HFF-Myc (cell line): ENCODE data around the gene SERPINA9.
"Not testable (repeated sequence)": the region's sequence is repeated elsewhere in the genome, so short reads cannot be mapped to it uniquely, and the experiment has no call there.

Source experiments
- DNase-seq: peaks from one replicate; pipeline ENCODE4 v3.0.0-alpha.2; 2011; ENCODE audit warnings: low read depth; ENCODE audit errors: extremely low read depth
- H3K4me3 ChIP-seq: replicated peaks from 2 replicates; pipeline ENCODE4 v1.5.1; 2011; ENCODE audit warnings: low read depth, mild to moderate bottlenecking, control low read depth, low read length
- CTCF ChIP-seq: IDR thresholded peaks from 2 replicates; pipeline ENCODE4 v1.5.1; 2012; ENCODE audit warnings: mild to moderate bottlenecking, low read depth, low read length, control low read depth; ENCODE audit errors: missing control alignments

SERPINA9 gene

DNA sequence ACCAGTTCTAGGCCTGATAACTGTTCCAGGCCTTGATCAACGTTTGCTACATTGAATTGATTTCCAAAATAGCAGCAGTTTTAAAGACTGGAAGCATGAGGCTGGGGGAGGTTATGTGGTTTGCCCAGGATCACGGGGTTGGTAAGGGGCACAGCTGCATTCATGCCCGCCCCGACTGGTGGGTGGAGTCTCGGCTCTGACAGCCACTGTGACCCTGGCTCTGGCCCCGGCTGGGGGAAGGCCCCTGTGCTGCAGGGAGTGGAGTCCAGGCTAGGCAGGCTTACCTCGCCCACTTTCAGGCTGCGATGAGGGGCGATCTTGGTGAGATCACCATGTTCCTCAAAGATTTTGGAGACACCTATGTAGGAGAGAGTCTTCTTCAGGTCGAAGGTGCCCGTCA is 13.3 kb upstream of the SERPINA9 start:
- no peak overlapping the region for H3K4me3 ChIP-seq
- TF ChIP-seq CTCF: no peak
- no peak for DNase-seq

- no peak for TF ChIP-seq CTCF
- no peak for DNase-seq
- no peak overlapping the region for H3K4me3 ChIP-seq
Measured at GRCh38 chr14:94486883-94487282, 10.9 kb upstream of the SERPINA9 start.

- peak; percentile 10 for DNase-seq
- TF ChIP-seq CTCF: peak; percentile 98
- H3K4me3 ChIP-seq: no peak overlapping the region
Measured at GRCh38 chr14:94485944-94486841, 10.2 kb upstream of the SERPINA9 start.

- no peak for TF ChIP-seq CTCF
- no peak for DNase-seq
- H3K4me3 ChIP-seq: no peak overlapping the region
Measured at GRCh38 chr14:94484481-94484880, 8.5 kb upstream of the SERPINA9 start.

DNA sequence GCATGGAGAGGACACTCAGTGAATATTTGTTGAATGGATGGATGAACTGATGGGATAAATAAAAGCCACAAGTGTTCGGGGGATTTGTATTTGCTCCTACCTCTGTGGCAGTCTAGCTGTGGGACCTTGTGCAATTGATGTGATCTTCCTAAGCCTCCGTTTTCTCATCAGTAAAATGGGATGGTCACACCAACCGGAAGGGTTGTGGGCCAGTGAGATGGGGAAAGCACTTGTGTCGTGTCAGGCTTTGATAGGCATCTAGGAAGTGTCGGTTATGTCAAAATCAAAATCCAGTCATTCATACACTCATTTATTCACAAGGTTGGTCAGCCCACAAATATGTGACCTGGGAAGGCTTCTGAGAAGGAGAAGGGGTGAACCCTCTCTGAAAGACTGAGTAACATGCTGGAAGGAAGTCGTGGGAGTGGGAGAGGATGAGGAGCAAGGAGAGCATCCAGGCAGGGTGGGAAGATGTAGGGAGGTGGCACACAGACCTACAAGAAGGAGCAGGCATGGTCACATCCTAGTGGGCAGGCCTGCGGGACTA is 7.8 kb upstream of the SERPINA9 start:
- no peak for TF ChIP-seq CTCF
- H3K4me3 ChIP-seq: no peak overlapping the region
- DNase-seq: no peak

- no peak overlapping the region for H3K4me3 ChIP-seq
- DNase-seq: no peak
- TF ChIP-seq CTCF: no peak
Measured at GRCh38 chr14:94483071-94483451, 7.1 kb upstream of the SERPINA9 start.

- DNase-seq, H3K4me3 ChIP-seq: not testable (repeated sequence)
Measured at GRCh38 chr14:94482132-94483070, 6.4 kb upstream of the SERPINA9 start.
